Forelimb muscle (tissue), 1 donor: Measurements from ENCODE around the gene GALNT1. TPM values are rescaled to one million over a fixed set of nuclear protein-coding genes. Genes with fewer than 3 reads are reported as not detected.

Source experiments
- DNase-seq: peaks from one replicate; pipeline ENCODE4 v3.0.0-alpha.2; 2013; ENCODE audit warnings: low read depth
- polyA plus RNA-seq: library from polyadenylated mRNA; unstranded; fragments of 120-200 nt; gene quantifications from one replicate; pipeline ENCODE4 v1.2.1, GENCODE V29; 2013; ENCODE audit not compliant: insufficient read length

The GALNT1 gene
- polyA plus RNA-seq, 1 donor, result 86.0 TPM

DNA sequence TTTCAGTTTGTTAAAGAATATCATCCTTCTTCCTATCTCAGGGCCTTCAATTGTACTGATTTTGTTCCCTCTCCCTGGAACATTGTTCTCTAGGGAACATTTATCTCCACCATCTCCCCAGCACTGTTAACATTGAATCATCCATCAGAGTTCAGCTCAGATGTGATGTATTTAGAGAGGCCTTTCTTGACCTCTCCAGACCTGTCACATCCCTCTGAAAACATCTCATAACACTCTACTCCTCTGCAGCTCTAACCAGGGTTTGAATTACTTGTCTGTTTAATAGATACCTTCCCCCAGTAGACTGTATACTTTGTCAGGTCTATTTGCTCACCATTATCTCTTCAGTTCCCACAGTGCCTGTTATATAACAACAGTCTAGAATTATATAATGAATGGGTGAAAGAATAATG lies 98.6 kb downstream of the GALNT1 start:
- no peak for DNase-seq

DNA sequence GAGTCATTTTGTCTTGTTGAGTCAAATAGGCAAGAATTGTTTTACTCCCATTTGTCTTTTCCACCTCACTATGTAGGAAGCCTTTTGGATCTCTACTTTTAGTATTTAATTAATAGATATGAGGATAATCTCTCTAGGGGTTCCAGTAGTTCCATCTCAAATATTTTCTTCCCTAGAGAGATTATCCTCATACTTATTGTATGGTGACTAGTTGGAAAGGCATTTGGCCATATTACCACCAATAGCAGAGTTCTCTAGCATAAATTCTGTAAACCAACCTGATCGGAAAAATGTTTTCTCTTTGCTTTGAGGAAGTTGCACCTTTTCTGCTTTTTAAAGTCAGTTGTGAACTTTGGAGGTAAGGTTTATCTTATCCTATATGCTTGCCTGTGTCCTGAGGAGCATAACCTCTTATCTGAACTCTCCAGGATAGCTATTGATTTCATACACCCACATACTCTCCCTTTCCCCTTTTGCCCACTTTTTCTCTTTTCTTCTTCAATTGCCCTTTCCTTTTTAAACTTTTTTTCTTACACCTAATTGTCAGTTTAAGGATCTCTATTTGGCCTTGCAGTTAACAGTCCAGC lies 100.8 kb downstream of the GALNT1 start:
- DNase-seq, result no peak

DNA sequence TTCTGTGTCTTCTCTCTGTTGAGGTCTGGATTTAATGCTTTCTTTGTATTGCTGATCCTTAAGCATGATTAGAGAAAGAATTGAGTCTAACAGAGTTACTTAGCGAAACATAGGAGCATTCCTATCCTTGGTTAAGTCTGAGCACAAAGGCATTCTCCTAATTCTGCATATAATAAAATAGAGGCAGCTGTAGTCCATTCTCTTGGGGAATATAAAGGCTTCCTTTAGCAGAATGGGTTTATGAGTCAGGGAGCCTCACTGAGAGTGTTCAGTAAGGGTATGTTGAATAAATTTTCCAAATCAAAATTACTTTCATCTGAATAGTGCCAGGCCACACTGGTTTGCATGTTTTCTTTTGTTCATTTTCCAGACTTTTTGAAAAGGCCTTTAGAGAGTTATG lies 101.5 kb downstream of the GALNT1 start:
- no peak for DNase-seq

DNA sequence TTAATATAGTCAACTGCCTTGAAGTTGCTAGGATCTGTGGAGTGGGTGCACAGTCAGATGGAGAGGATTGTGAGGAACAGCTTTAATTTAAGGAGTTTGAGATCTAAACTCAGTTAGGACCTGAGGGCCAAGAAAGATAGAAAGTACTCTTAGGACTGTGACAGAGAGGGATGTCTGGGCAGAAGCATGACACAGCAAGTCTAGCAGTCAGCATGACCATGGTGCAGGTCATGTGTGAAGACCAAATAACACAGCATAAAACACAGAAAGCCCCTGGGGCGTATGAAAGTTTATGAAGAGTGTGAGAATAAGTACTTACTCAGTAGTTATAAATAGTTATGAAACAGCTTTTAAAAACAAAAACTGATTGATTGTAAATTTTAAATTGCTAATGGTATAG lies 107.2 kb downstream of the GALNT1 start:
- DNase-seq, result no peak

DNA sequence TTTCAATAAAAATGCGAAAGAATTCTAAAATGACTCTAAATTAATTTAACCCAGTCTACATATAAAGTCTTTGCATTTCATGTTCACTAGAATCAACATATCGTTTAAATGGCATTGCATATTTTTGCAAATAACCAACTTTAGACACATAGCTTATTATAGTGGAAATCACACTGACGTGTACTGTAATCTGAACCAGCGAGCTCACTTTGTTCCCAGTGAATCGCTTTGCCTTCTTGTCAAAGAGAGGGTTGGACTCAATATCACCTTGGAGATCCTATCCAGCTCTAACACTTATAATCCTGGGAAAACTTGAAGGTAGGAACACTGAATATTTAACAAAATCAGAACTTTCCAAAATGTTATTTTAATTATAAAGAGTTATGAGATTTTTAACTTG lies 108.2 kb downstream of the GALNT1 start:
- DNase-seq, result no peak

DNA sequence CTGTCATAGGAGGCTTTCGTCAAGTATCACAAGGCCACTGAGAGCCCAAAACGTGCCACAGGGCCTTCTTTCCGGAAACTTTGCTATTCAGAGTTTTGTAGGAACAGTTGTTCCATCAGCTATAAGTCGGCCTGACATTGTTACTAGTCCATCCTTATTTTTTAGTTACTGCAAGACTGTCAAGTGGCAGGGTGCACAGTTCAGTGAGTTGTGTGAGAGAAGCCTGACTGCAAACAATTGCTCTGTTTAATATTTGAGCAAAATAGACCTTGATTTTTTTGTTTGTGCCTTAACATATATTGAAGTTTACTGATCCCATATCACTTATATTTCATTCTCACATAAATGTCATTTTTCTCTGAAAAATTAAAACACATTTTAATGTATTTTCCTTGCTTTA lies 110.1 kb downstream of the GALNT1 start:
- DNase-seq, result no peak

DNA sequence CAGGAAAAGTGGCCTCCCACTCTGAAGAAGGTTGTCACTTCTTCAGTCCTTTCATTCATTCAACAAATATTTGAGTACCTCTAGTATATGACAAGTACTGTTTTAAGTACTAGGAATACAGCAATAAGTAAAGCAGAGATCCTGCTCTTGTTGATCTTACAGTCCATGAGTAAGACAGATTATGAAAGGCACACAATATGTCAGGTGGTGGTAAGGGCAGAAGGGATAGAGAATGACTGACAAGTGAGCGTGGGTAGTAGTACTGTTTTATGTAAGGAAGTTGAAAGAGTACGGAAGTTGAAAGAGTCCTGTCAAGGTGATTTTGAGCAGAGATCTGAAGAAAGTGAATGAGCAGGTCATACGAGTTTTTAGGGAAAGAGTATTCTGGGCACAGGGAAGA lies 111.3 kb downstream of the GALNT1 start:
- no peak for DNase-seq

DNA sequence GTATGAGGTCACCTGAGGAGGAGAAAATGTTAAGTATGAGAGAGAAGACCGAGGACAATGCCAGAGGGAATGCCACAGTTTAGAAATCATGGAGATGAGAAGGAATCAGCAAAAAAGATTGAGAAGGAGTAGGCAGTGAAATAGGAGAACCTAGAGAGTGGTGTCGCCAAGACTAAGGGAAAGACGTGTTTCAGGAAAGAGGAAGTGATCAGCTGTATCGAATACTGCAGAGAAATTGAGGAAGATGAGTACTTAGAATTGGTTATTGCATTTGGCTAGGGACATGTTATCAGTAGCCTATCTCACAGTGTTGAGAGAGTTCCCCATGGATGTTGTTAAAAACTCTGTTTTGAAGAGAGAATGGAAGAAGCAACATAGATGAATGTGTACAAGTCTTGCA lies 112.3 kb downstream of the GALNT1 start:
- no peak for DNase-seq

DNA sequence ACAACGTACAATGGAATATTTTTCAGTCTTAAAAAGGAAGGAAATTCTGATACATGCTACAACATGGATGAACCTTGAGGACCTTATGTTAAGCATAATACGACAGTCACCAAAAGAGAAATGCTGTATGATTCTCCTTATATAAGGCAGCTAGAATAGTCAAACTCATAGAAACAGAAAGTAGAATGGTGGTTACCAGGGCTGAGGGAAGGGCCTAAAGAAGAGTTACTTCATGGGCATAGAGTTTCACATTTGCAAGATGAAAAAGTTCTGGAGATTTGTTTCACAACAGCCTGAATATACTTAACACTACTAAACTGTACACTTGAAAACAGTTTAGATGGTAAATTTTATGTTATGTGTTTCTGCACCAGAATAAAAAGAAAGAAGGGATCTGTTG lies 113.3 kb downstream of the GALNT1 start:
- DNase-seq, result no peak

DNA sequence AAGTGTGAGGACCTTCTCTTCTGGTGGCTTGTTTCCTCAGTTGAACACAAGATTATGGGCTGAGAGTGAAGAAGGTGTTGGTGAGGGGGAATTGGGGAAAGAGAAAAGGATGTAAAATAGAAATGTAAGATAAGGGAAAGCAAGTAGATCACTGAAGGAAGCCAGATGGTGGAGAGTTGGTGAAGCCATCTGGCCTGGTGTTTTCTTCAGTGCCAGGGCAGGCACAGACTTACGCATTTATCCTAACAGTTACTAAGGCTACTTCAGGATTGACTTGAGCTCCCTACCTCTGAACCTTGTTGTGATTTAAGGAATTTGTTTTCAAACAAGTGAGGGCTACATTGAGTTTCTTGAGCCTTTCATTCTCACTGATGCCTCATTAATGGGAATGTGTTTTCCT lies 113.8 kb downstream of the GALNT1 start:
- no peak for DNase-seq

DNA sequence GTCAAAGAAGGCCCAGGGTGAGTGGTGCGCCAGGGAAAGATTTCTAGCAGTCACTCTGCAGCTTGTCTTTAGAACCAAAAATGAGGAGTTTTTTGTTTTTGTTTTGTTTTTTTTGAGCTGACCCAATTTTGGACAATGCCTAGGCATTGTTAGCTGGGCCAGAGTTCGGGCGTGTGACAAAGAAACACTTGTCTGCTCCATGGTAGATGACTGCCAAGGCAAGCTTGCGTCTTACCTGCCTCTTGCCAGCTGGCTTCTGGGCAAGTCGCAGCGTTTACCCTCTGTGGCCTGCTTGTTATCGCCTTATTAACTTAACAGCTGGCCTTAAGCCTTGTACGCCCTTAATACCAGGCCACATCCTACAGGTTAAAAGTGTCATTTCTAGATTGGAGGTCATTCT lies 114.3 kb downstream of the GALNT1 start:
- DNase-seq, result peak; percentile 6

DNA sequence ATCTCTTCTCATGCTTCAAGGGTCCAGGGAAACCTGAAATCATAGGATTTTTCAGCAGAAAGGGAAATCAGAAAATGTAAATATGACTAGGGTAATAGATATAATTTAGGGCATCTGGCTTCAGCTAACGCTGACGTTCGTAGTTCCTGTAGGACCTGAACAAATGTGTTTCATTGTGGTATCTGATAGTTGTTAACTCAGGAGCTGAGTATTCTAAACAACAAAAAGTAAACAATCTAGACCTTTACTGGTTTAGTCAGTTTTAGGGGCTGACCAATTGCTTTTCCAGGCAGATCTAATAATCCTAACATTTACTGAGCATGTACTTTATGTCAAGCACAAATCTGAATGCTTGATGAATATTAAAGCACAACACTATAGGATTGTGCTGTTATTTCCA lies 114.8 kb downstream of the GALNT1 start:
- DNase-seq, result no peak

DNA sequence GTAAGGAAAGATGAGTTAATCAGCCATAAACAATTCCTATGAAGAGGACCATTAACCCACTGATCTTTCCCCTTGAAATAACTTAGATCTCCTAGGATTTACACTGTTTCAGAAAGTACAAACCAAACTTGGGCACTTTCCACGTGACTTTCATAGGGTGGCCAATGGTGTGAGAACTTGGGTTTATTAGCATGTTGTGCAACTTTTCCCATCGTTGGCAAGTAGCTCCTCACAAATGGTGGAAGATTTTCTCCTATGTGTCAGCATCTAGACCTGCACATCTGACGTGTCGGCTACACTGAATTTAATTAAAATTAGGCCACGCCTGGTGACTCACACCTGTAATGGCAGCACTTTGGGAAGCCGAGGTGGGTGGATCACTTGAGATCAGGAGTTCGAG lies 116.3 kb downstream of the GALNT1 start:
- DNase-seq, result no peak

DNA sequence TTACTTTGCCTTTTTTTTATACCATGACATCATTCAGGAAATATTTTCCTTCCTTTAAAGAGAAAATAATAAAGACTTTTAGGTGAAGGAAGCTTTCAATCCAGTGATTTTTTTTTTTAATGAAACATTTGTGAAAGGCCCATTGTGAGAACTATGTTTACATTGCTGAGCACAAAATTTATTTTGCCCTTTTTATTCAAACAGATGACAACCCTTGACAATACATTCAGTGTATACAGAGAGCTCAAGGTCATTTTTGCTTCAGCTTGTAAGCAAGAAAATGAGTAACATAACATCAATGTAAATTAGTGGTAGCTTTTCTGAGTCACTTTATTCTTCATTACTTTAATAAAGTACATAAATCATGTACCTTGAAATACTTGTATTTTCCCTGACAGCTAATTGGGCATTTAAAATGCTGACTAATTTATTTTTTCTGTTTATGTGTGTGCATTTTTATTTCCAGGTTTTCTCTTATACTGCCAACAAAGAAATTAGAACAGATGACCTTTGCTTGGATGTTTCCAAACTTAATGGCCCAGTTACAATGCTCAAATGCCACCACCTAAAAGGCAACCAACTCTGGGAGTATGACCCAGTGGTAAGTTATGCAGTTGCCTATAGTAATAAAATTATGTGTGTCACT lies 121.6 kb downstream of the GALNT1 start:
- no peak for DNase-seq

DNA sequence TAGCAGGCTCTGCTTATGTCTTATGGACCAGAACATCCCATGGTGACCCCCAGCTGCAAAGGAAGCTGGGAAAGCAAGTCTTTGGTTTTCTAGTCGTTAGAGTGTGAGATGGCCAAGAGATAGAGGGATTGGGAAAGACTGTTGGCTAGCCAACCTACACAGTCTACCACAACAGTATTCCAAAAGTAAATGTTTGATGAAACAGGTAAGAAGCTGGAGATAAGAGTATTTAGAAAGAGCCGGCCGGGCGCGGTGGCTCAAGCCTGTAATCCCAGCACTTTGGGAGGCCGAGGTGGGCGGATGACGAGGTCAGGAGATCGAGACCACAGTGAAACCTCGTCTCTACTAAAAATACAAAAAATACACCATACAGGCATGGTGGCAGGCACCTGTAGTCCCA lies 124.4 kb downstream of the GALNT1 start:
- DNase-seq, result no peak

DNA sequence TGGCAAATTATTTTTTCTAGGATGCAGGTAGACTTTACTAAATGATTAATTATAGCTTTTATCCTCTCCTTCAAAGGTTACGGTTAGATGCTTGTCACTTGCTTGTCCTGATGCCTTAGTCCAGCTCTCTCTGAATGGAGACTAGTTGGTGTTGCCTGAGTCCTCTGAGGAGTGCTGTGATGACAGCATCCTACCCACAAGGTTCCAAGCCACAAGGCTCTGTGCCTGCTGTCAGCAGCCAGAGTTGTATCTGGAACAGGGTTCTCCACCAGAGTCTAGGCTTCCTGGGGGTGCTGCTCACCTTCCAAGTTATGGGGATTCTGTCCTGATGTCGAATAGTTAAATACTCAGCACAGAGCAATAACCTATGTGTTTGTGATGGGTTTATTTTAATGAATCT lies 125.7 kb downstream of the GALNT1 start:
- DNase-seq, result no peak

DNA sequence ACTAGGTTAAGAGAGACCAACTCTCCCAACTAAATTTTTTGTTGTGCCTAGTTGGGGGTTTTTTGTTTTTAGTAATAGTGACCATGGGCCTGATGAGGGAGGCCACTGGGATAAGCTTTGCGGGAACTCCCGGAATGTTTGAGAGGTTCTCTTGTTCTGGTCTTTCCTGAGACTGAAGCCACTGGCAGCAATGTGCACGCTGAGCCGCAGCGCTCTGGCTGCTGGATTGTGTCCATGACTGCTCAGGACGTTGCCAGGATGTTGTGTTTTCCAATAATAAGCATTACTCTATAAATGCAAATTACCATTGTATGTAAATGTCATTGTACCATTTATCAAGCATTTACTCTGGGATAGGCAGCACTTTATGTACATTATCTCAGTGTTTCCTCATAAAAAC lies 126.1 kb downstream of the GALNT1 start:
- DNase-seq, result no peak

DNA sequence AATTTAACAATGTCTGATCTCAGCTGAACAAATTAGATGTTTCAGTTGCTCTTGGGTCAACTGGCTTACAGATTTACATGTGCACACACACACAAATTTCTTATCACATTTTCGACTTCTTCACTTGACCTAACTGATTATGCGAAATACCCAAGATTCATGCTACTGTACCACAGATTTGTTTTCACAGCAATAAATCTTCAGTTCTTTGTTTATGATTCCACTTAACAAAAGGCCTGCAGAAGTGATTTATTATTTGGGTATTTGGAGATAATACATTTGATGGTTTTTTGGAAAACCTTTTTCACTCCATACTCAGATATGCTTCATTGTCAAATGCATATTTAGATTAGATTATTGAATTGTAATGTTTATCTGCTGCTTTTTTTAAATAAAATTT lies 129.0 kb downstream of the GALNT1 start:
- no peak for DNase-seq

DNA sequence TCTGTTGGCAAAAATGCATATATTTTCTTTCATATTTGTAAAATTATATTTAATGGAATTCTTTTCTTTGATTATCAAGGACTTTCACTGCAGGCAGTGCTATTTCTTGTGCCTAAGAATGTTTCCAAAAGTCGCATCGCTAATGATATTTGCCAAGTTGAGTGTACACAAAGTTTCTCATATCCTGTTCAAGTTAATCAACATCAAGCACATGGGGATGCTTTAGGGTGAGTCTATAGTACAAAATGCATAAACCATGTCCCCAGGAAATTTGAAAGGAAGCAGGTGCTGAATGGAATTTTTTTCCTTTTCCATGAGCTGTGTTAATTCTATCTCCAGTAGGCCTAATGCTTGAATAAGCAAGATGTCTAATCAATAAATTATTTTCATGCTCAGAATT lies 129.7 kb downstream of the GALNT1 start:
- no peak for DNase-seq

DNA sequence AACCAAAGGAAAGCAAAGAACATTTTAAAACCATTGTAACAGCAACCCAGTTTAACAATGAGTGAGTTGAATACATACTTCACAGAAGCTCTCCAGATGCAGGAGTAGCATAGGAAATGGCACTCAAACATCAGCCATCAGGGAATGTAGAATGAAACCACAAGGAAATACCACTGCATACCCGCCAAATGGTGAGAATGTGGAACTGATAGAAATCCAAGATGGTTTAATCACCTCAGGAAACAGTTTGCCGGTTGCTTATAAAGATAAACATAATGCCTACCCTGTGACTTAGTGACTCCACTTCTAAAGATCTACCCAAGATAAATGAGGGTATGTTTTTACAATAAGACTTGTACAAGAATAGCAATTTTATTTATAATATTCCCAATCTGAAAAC lies 132.0 kb downstream of the GALNT1 start:
- DNase-seq, result no peak

DNA sequence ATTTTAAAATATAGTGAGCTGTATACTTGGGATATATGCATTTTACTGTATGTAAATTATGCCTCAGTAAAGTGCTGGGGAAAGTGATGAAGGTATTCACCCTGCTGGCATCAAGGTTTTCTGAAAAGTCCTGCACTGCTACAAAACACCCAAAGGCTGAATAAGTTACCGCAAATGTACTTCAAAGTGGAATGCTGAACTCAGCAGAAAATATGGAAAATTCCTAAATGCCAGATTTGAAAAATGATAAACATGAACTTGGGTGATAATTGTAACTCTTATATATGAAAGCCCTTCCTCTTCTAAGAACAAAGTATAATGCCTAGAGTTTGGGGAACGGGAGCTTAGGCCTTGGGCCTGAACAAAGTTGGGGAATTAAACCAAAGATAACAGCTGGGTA lies 133.0 kb downstream of the GALNT1 start:
- no peak for DNase-seq

DNA sequence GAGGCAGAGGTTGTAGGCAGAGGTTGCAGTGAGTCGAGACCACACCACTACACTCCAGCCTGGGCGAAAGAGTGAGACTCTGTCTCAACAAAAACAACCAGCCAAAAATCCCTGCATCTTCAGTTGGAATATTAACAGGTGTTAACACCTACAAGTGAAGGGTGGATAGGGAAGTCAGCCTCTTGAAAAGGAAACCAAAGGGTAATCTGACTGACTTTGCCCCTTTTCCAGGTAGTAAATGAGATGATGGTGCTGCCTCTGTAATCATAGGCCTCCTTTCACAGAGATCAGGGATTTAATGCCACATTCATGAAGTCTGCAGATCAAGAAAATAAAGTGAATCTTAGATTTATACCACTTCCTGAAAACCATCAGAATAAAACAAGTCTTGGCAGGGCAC lies 133.6 kb downstream of the GALNT1 start:
- DNase-seq, result no peak

DNA sequence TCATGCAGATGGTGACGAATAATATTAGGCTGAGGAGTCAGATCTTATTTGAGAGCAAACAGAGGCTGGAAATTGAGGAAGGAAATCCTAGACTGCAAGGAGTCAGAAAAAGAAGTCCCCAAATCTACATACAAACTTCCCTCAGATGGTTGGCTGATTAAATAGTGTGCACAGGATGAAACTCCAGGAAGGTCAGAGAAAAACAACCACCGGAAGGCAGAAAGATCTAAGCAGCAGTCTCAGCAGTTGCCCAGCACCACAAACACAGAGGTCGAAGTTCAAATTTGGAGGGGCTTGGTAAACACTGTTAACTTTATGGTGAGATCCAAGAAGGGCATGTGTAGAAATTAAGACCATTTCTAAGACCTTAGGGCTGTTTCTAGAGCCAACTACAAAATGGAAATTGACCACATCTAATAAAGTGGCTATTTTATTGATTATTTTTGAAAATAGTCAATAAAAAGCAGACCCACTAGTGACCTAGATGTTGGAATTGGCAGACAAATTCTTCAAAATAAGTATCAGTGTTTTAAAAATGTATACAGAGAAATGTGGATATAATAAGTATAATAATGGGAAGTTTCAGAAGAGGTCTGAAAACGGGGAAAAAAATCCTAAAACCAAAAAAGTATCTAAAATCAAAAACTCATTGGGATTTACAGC lies 134.8 kb downstream of the GALNT1 start:
- DNase-seq, result no peak

DNA sequence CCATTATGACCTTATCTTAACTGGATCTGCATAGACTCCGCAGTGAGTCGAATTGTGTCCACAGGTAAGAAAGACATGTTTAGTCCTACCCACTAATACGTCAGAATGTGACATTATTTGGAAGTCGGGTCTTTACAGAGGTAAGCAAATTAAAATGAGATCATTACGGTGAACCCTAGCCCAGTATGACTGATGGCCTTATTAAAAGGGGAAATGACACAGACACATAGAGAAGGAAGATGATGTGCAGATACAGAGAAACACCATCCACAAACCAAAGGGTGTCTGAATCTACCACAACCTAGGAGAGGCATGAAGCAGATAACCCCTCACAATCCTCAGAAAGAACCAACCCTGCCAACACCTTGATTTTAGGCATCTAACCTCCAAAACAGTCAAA lies 135.6 kb downstream of the GALNT1 start:
- DNase-seq, result no peak
